BE2C (cell line): ENCODE measurements around the gene NOC4L.

ENCODE experiments used
- DNase-seq: peaks from one replicate; pipeline ENCODE4 v3.0.0-alpha.2; 2020
- H3K27me3 ChIP-seq: fragments of 250-450 bp; sonication (Bioruptor Pico); 2 replicates; pipeline ENCODE4 v1.5.1; 2020; ENCODE audit warnings: mild to moderate bottlenecking
- H3K36me3 ChIP-seq: fragments of 250-450 bp; sonication (Bioruptor Pico); 2 replicates; pipeline ENCODE4 v1.5.1; 2020; ENCODE audit warnings: mild to moderate bottlenecking
- H3K4me1 ChIP-seq: fragments of 250-450 bp; sonication (Bioruptor Pico); 2 replicates; pipeline ENCODE4 v1.5.1; 2020
- H3K4me3 ChIP-seq: 2 replicates; pipeline ENCODE4 v1.5.1; 2011; ENCODE audit warnings: low read depth, low read length
- H3K9me3 ChIP-seq: fragments of 250-450 bp; sonication (Bioruptor Pico); 2 replicates; pipeline ENCODE4 v1.5.1; 2020
- TF ChIP-seq, protein P1 (sequence below): IDR thresholded peaks from 2 replicates; pipeline ENCODE4 v1.5.1; 2012; ENCODE audit warnings: mild to moderate bottlenecking, low read depth, low read length

NOC4L gene

DNA sequence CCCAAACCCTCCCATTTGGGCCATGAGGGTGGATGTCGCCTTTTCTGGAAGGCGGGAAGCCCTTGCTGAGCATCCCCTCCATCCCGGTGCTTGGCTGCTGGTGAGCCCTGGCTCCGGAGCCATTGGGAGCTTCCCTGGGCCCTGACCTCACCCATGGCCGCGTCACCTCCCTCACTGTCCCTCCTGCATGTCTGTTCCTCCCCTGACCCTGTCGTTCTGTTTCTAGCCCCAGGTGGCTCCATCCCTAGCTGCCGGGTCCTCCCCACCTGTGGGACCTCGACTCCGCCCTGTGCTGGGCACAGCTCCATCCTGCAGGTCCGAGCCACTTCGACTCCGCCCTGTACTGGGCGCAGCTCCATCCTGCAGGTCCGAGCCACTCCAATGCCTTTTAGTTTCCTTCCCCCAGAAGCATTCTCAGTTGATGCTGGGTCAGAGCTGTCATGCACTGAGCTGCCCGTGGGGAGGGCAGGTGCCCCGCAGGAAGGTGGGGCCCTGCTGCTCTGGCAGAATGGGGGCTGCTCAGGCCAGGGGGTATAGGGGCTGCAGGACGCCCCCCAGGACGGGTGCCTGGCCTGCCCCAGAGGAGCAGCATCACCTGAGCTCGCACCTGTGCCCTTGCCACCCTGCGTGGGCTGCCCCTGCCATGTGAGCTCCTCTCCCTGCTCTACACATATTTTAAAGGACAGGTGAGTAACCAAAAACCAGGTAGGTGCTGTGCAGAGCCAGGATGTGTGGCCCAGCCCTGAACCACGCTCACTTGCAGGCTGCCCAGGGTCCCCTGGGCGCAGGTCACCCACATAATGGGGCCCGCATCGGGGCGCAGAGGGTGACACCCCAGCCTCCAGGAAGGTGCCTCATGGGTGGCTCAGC is 19.0 kb downstream of the NOC4L start:
- Histone ChIP-seq H3K4me1 (no peaks in the 10 kb centered on the region), H3K36me3 (no peaks in the 10 kb centered on the region), H3K27me3 (peaks cover 35% of the 10 kb centered on the region), H3K9me3 (no peaks in the 10 kb centered on the region), H3K4me3 (no peak overlapping the region)
- TF ChIP-seq, protein P1, sequence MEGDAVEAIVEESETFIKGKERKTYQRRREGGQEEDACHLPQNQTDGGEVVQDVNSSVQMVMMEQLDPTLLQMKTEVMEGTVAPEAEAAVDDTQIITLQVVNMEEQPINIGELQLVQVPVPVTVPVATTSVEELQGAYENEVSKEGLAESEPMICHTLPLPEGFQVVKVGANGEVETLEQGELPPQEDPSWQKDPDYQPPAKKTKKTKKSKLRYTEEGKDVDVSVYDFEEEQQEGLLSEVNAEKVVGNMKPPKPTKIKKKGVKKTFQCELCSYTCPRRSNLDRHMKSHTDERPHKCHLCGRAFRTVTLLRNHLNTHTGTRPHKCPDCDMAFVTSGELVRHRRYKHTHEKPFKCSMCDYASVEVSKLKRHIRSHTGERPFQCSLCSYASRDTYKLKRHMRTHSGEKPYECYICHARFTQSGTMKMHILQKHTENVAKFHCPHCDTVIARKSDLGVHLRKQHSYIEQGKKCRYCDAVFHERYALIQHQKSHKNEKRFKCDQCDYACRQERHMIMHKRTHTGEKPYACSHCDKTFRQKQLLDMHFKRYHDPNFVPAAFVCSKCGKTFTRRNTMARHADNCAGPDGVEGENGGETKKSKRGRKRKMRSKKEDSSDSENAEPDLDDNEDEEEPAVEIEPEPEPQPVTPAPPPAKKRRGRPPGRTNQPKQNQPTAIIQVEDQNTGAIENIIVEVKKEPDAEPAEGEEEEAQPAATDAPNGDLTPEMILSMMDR, result no peak
- DNase-seq, result no peak

DNA sequence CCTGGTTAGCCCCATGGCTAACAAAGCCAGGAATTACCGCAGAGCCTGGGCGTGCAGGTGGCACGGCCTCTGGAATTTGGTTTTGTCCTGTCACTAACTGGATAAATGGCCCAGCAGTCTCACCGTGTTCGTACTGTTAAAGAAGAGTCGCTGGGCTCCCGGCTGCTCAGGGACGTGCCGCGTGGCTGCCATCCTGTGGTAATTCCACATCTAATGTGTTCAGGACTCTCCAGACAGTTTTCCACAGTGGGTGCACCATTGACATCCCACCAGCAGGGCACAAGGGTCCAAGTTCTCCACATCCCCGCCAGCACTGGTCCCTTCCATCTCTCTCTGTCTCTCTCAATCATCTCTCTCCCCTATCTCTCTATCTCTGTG is 19.6 kb downstream of the NOC4L start:
- no peaks in the 10 kb centered on the region for H3K36me3 ChIP-seq
- TF ChIP-seq, protein P1, result peak; percentile 38
- DNase-seq, result no peak
- H3K4me1 ChIP-seq, result no peaks in the 10 kb centered on the region
- H3K9me3 ChIP-seq, result no peaks in the 10 kb centered on the region
- peaks cover 40% of the 10 kb centered on the region for H3K27me3 ChIP-seq
- no peak overlapping the region for H3K4me3 ChIP-seq

DNA sequence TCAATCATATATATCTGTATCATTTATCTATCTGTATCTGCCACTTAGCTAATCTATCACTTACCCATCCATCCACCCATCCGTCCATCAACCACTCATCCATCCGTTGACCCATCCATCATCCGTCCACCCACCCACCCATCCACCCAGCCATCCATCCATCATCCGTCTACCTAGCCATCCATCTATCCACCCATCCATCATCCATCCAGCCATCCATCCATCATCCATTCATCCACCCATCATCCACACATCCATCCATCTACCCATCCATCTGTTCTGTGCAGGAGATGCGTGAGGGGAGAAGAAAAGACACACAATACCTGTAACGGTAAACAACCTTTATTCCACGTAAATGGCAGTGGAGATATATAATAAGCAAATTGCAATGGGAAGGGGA is 20.2 kb downstream of the NOC4L start:
- Histone ChIP-seq H3K4me1 (no peaks in the 10 kb centered on the region), H3K36me3 (no peaks in the 10 kb centered on the region), H3K4me3 (no peak overlapping the region), H3K27me3 (peaks cover 41% of the 10 kb centered on the region), H3K9me3 (no peaks in the 10 kb centered on the region)
- TF ChIP-seq, protein P1, result no peak
- DNase-seq, result no peak

DNA sequence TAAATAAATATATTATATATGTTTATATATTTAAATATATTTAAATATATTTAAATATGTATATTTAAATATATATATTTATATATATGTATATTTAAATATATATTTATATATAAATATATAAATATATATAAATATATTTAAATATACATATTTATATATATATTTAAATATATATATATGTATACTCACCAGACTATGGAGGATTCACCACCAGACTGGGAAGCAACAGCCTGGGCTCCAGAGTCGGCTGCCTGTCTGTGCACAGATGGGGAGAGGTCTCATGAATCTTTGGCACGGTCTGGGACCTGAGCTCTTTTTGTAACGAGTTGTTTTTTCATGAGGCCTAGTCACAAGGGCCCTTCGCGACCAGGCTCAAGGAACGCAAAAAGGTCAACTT is 21.3 kb downstream of the NOC4L start:
- H3K36me3 ChIP-seq, result no peaks in the 10 kb centered on the region
- no peak overlapping the region for H3K4me3 ChIP-seq
- peaks cover 48% of the 10 kb centered on the region for H3K27me3 ChIP-seq
- no peak for DNase-seq
- TF ChIP-seq, protein P1, result no peak
- H3K4me1 ChIP-seq, result no peaks in the 10 kb centered on the region
- H3K9me3 ChIP-seq, result no peaks in the 10 kb centered on the region

DNA sequence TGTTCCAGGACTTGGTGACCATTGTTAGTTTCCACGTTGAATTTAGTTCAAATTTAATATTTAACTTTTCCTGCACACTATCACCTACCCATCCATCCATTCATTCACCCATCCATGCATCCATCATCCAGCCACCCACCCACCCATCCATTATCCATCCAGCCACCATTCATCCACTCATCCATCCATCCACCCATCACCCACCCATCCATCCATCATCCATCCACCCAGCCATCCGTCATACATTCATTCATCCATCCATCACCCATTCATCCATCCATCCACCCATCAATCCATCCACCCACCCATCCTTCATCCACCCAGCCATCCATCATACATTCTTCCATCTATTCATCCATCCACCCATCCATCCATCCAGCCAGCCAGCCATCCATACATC is 21.8 kb downstream of the NOC4L start:
- Histone ChIP-seq H3K9me3 (no peaks in the 10 kb centered on the region), H3K4me3 (no peak overlapping the region), H3K4me1 (no peaks in the 10 kb centered on the region), H3K36me3 (no peaks in the 10 kb centered on the region), H3K27me3 (peaks cover 52% of the 10 kb centered on the region)
- TF ChIP-seq, protein P1, result no peak
- no peak for DNase-seq

DNA sequence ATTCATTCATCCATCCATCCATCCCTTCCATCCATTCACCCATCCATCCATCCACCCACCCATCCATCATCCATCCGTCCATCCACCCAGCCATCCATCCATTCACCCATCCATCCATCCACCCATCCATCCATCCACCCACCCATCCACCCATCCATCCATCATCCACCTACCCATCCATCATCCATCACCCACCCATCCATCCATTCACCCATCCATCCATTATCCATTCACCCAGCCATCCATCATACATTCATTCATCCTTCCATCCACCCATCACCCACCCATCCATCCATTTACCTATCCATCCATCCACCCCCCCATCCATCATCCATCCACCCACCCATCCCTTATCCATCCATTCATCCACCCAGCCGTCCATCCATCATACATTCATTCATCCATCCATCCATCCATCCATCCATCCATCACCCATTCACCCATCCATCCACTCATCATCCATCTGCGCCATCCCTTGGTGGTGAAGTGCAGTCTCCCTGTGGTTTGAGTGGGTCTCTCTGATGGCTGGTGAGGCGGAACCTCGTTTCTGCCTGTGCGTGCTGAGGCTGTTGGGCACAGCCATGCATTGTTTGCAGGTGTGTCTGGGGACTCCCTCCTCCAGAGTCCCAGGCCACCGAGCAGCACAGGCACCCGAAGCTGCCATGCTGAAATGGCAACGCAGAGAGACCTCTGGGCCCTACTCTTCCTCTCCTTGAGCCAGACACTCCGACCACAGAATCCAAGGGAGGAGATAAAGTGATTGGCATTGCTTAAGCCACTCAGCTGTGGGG is 22.7 kb downstream of the NOC4L start:
- no peak overlapping the region for H3K4me3 ChIP-seq
- H3K36me3 ChIP-seq, result no peaks in the 10 kb centered on the region
- H3K27me3 ChIP-seq, result peaks cover 58% of the 10 kb centered on the region
- no peaks in the 10 kb centered on the region for H3K9me3 ChIP-seq
- TF ChIP-seq, protein P1, result no peak
- H3K4me1 ChIP-seq, result no peaks in the 10 kb centered on the region
- no peak for DNase-seq
